ENCODE results near the gene RRP15.

The RRP15 gene

DNA sequence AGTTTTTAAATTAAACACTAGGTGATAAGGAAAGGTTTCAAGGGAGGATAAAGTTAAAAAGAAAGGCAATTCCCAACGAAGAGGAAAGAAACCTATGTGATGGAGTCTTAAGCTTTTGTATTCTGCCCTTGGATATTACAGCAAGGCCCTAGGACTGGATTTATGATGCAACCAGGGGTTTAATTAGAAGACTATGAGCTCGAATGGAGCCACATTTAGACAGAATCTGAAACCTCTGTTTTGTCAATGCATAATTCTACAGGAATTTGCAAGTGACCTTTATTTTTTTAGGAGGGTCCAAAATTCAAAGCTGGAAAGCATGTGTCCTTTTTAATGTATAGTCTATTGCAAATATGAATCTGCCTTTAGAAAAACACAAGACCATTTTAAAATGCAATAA lies 98.0 kb downstream of the RRP15 start:
- no peak overlapping the region for H3K4me3 ChIP-seq (ENCODE audit: low read depth, low read length)
- no peak for DNase-seq (ENCODE audit: low read depth)
- TF ChIP-seq, protein P1, sequence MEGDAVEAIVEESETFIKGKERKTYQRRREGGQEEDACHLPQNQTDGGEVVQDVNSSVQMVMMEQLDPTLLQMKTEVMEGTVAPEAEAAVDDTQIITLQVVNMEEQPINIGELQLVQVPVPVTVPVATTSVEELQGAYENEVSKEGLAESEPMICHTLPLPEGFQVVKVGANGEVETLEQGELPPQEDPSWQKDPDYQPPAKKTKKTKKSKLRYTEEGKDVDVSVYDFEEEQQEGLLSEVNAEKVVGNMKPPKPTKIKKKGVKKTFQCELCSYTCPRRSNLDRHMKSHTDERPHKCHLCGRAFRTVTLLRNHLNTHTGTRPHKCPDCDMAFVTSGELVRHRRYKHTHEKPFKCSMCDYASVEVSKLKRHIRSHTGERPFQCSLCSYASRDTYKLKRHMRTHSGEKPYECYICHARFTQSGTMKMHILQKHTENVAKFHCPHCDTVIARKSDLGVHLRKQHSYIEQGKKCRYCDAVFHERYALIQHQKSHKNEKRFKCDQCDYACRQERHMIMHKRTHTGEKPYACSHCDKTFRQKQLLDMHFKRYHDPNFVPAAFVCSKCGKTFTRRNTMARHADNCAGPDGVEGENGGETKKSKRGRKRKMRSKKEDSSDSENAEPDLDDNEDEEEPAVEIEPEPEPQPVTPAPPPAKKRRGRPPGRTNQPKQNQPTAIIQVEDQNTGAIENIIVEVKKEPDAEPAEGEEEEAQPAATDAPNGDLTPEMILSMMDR (conservative IDR thresholded peaks at IDR 0.05; ENCODE audit: low read depth, low read length), result no peak

DNA sequence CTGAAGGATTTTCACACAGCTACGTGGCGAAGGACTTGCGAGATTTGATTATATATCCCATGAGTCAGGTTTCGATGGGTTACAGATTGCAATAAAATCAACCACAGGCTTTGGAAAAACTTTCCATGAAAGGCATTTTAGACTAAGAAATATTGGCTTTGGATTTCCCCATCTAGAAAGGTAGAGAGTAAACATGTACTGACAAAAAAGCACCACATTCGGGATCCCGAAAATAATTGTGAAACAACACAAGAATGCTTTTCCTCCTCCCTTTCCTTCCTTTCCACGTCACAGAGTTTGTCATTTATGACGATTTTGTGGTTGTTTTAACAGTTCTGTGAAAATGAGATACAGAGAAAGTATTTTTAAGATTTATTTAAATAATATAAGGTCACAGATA lies 98.6 kb downstream of the RRP15 start:
- no peak overlapping the region for H3K4me3 ChIP-seq (ENCODE audit: low read depth, low read length)
- TF ChIP-seq, protein P1 (conservative IDR thresholded peaks at IDR 0.05; ENCODE audit: low read depth, low read length), result no peak
- peak; percentile 65 for DNase-seq (ENCODE audit: low read depth)

DNA sequence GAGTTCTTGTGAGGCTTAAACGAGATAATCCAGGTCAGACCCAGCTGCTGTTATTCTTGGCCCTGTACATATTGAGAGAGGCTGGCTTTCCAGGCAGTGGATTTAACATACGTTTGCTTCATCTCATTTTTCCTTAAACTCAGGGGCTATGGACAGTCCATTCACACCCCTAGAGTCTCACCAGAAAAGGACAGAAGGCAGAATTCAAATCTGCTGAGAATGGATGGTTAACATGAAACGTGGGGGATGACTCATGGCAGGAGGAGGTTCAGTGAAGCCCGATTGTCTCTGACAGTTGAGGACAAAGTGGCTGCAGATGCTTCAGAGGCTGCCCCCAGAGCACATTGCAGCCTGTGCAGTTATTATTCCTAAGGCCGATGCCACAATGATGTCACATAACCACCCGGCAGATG lies 99.5 kb downstream of the RRP15 start:
- TF ChIP-seq, protein P1 (conservative IDR thresholded peaks at IDR 0.05; ENCODE audit: low read depth, low read length), result no peak
- no peak overlapping the region for H3K4me3 ChIP-seq (ENCODE audit: low read depth, low read length)
- peak; percentile 59 for DNase-seq (ENCODE audit: low read depth)
